Measurements from ENCODE around the gene ZBED2. TPM values are rescaled to one million over a fixed set of nuclear protein-coding genes. Genes with fewer than 3 reads are reported as not detected.

Gene ZBED2
- total and polyA plus RNA-seq, 2 of the 13 experiments (the other 11 are each of a cell fraction or from before 2014, with no cell fraction given): 0.04 TPM; not detected in 1

DNA sequence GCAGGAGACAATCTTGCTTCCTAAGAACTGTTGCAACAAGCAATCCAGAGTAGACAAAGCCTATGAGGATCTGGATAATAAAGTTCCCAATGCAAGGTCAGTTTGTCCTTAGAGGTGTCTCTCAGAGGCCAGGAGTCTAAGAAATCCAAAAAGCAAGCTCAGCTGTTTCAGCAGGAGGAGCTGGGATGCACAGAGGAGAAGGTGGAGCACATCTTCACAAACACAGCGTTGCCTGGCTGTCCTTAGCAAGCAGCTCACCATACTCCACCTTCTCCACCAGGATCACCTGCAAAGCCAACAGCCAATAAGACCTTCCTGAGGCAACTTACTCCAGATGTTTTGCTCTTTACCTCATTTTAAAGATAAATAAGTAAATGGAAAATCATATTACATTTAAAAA, 365 bp downstream of the ZBED2 start (continued):
- TF ChIP-seq, protein P1, sequence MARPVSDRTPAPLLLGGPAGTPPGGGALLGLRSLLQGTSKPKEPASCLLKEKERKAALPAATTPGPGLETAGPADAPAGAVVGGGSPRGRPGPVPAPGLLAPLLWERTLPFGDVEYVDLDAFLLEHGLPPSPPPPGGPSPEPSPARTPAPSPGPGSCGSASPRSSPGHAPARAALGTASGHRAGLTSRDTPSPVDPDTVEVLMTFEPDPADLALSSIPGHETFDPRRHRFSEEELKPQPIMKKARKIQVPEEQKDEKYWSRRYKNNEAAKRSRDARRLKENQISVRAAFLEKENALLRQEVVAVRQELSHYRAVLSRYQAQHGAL (CRISPR knock-in tag; IDR thresholded peaks at IDR 0.05; ENCODE audit: not compliant biosample characterization): no peak
- no peak for TF ChIP-seq ZFP91 (CRISPR knock-in tag; IDR thresholded peaks at IDR 0.05; ENCODE audit: borderline replicate concordance)

DNA sequence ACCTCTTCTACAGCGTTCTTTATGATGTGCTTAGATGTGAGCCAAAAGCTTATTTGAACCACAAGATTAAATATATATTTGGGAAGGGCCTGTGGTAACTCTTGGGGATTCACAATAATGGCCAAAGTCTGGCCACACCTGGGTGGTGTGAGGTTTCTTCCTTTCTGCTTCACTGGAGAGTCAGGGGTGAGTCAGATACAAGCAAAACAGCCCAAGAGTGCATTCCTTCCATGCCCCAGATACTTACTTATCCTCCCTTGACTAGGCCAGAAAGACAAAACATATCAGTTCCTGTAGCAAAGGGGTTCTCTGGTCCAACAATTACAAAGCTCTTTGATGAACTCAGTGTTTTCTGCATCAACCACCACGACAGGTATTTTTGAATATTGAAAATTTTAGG, 941 bp downstream of the ZBED2 start:
- Histone ChIP-seq H2AFZ (ENCODE audit: low read length) (no peak overlapping the region), H3K9ac (ENCODE audit: insufficient read depth, low read depth, low read length) (no peak overlapping the region), H3K4me1 (ENCODE audit: insufficient read depth, low read length) (no peaks in the 10 kb centered on the region), H4K20me1 (ENCODE audit: insufficient read depth, low read length) (no peaks in the 10 kb centered on the region), H3K36me3 (replicated peaks in 1 of 2; ENCODE audit: control insufficient read depth in 1 of 2, insufficient read depth in 2 of 2, low read length in 2 of 2) (no peaks in the 10 kb centered on the region), H3K27ac (ENCODE audit: extremely low read length, insufficient read depth, low read length) (no peak overlapping the region), H3K27me3 (ENCODE audit: control insufficient read depth in 1 of 2, insufficient read depth in 2 of 2, low read length in 2 of 2) (no peaks in the 10 kb centered on the region), H3K4me3 (replicated peaks in 1 of 3; ENCODE audit: insufficient read depth in 1 of 3, low read depth in 2 of 3, low read length in 3 of 3) (no peak overlapping the region), H3K4me2 (ENCODE audit: low read depth, low read length) (no peak overlapping the region), H3K9me3 (ENCODE audit: low read length) (no peaks in the 10 kb centered on the region), H3K79me2 (ENCODE audit: insufficient read depth, low read length) (no peaks in the 10 kb centered on the region)
- ChIA-PET POLR2A (no interaction called here), CTCF (ENCODE audit: low intra/inter-chr PET ratio, low total read pairs) (no interaction called here)
- 15% methylated on average over 2 of the region's 2 CpGs for WGBS (ENCODE audit: low lambda C conversion rate)
- ATAC-seq (no peak), FAIRE-seq (no peak), DNase-seq (ENCODE audit: low spot score) (no peak)
- in situ Hi-C loops (cut with HindIII; ENCODE audit: extremely low pct_ligation_motif_present, low pct_unique_long_range_greater_than_20kb): no loop called here
- intact Hi-C loops (cut with micrococcal nuclease; ENCODE audit: unreplicated experiment): no loop called here
- no TSS peak for BruUV-seq (replicated peaks)
- TF ChIP-seq ZMYM2 (CRISPR knock-in tag; IDR thresholded peaks at IDR 0.05): no peak
- TF ChIP-seq ZNF557 (CRISPR knock-in tag; IDR thresholded peaks at IDR 0.05): no peak
- TF ChIP-seq ZNF790 (CRISPR knock-in tag; IDR thresholded peaks at IDR 0.05; ENCODE audit: borderline replicate concordance): no peak
- TF ChIP-seq ELF1 (CRISPR knock-in tag; IDR thresholded peaks at IDR 0.05): no peak
- TF ChIP-seq, protein P2, sequence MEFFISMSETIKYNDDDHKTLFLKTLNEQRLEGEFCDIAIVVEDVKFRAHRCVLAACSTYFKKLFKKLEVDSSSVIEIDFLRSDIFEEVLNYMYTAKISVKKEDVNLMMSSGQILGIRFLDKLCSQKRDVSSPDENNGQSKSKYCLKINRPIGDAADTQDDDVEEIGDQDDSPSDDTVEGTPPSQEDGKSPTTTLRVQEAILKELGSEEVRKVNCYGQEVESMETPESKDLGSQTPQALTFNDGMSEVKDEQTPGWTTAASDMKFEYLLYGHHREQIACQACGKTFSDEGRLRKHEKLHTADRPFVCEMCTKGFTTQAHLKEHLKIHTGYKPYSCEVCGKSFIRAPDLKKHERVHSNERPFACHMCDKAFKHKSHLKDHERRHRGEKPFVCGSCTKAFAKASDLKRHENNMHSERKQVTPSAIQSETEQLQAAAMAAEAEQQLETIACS (CRISPR knock-in tag; IDR thresholded peaks at IDR 0.05): no peak
- TF ChIP-seq PAXIP1 (CRISPR knock-in tag; conservative IDR thresholded peaks at IDR 0.05): no peak
- TF ChIP-seq ZNF121 (CRISPR knock-in tag; IDR thresholded peaks at IDR 0.05): no peak
- no peak for TF ChIP-seq GRHL1 (CRISPR knock-in tag; conservative IDR thresholded peaks at IDR 0.05)
- no peak for TF ChIP-seq SMAD1 (CRISPR knock-in tag; IDR thresholded peaks at IDR 0.05; ENCODE audit: borderline replicate concordance, low read depth)
- TF ChIP-seq HHEX (CRISPR knock-in tag; IDR thresholded peaks at IDR 0.05): no peak
- TF ChIP-seq PBX2 (CRISPR knock-in tag; IDR thresholded peaks at IDR 0.05): no peak
